Adipocyte (in vitro differentiated cells): Measurements from ENCODE around the gene SCG5.
"Not testable (repeated sequence)": the region's sequence is repeated elsewhere in the genome, so short reads cannot be mapped to it uniquely, and the experiment has no call there.

Experiments used
- DNase-seq: peaks from one replicate; pipeline ENCODE4 v3.0.0-alpha.2; 2015; ENCODE audit warnings: low read depth
- H3K27me3 ChIP-seq: replicated peaks from 2 replicates; pipeline ENCODE4 v1.7.0; 2013; ENCODE audit warnings: mild to moderate bottlenecking, low read length, moderate library complexity; ENCODE audit not compliant: control insufficient read depth, insufficient read depth
- H3K36me3 ChIP-seq: 2 replicates; pipeline ENCODE4 v1.7.0; 2013; ENCODE audit warnings: low read length, mild to moderate bottlenecking, moderate library complexity; ENCODE audit not compliant: control insufficient read depth, insufficient read depth, severe bottlenecking
- H3K4me1 ChIP-seq: 2 replicates; pipeline ENCODE4 v1.7.0; 2013; ENCODE audit warnings: mild to moderate bottlenecking, low read length, moderate library complexity; ENCODE audit not compliant: control insufficient read depth, insufficient read depth
- H3K4me3 ChIP-seq: 2 replicates; pipeline ENCODE4 v1.7.0; 2013; ENCODE audit warnings: mild to moderate bottlenecking, low read length, moderate library complexity
- H3K9ac ChIP-seq: 2 replicates; pipeline ENCODE4 v1.7.0; 2013; ENCODE audit warnings: mild to moderate bottlenecking, low read length, moderate library complexity
- H3K9me3 ChIP-seq: 2 replicates; pipeline ENCODE4 v1.7.0; 2013; ENCODE audit warnings: mild to moderate bottlenecking, low read length, moderate library complexity; ENCODE audit not compliant: control insufficient read depth

SCG5 gene, protein sequence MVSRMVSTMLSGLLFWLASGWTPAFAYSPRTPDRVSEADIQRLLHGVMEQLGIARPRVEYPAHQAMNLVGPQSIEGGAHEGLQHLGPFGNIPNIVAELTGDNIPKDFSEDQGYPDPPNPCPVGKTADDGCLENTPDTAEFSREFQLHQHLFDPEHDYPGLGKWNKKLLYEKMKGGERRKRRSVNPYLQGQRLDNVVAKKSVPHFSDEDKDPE

GRCh38 chr15:32641517-32642059 is at the start of gene SCG5:
Gene SCG5 (plus strand): TSS chr15:32641710. CDS start chr15:32643593, 1,883 bp downstream.
- Histone ChIP-seq H3K9ac (no peak within 1 kb of the TSS), H3K4me1 (no peaks in the 10 kb centered on the region), H3K4me3 (peak within 1 kb of the TSS; percentile 71), H3K27me3 (no peaks in the 10 kb centered on the region), H3K36me3 (peaks cover under 1% of the 10 kb centered on the region), H3K9me3 (no peaks in the 10 kb centered on the region)
- DNase-seq: no peak

- H3K4me1 ChIP-seq, H3K36me3 ChIP-seq, H3K9ac ChIP-seq: not testable (repeated sequence)
Observed at GRCh38 chr15:32593151-32593550, 48.4 kb upstream of the SCG5 start, which contains the start of gene GOLGA8N. Gene GOLGA8N (plus strand): TSS chr15:32593456.

DNA sequence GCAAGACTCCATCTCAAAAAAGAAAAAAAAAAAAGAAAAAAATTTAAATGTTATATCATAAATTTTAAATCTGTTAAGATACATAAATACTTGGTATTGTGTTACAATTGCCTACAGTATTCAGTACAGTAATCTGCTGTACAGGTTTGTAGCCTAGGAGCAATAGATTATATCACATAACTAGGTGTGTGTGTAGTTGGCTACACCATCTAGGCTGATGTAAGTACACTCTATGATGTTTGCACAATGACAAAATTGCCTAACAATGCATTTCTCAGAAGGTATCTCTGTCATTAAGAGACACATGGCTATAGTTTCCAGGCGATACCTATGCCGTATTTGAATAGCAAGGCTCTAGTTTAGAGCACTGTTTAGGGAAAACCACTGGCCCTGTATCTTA is 32.0 kb upstream of the SCG5 start:
- H3K9ac ChIP-seq, DNase-seq, H3K4me1 ChIP-seq, H3K27me3 ChIP-seq, H3K36me3 ChIP-seq, H3K9me3 ChIP-seq, H3K4me3 ChIP-seq: not testable (repeated sequence)

More at GRCh38 chr15:32593151-32593550, 48.4 kb upstream of the SCG5 start, which contains the start of gene GOLGA8N:
- not testable (repeated sequence) for DNase-seq, H3K9me3 ChIP-seq, H3K27me3 ChIP-seq, H3K4me3 ChIP-seq

- H3K9ac ChIP-seq, H3K9me3 ChIP-seq, H3K4me1 ChIP-seq, H3K27me3 ChIP-seq, H3K36me3 ChIP-seq, H3K4me3 ChIP-seq: not testable (repeated sequence)
- DNase-seq: peak; percentile 59
Observed at GRCh38 chr15:32610719-32611118, 30.8 kb upstream of the SCG5 start.

DNA sequence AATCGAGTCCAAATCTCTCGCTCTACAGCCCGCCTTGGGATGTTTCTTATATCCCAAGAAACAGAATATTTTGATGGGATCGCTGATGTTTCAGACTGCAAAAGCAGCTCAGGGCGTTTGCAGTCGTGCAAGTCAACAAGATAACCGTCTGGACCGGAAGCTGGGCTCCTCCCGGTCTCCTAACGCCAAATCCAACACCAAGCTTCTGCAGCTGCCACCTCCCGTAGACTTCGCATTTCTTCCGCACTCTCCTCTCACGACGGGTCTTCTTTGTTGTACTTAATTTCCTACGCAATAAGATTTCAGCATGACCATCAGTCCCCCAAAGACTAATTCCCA is 26.8 kb upstream of the SCG5 start:
- not testable (repeated sequence) for H3K9me3 ChIP-seq, H3K27me3 ChIP-seq, DNase-seq, H3K36me3 ChIP-seq, H3K4me1 ChIP-seq
- peak overlapping the region; percentile 80 for H3K4me3 ChIP-seq
- H3K9ac ChIP-seq: peak overlapping the region; percentile 89

GRCh38 chr15:32615051-32615870 is 26.2 kb upstream of the SCG5 start, which contains the start of gene ARHGAP11A:
Gene ARHGAP11A (plus strand): TSS chr15:32615504. CDS start chr15:32616212, 708 bp downstream.
- not testable (repeated sequence) for H3K9me3 ChIP-seq, H3K4me1 ChIP-seq, H3K27me3 ChIP-seq, H3K36me3 ChIP-seq
- DNase-seq: peak; percentile 89
- Histone ChIP-seq H3K9ac (peak within 1 kb of the TSS; percentile 89), H3K4me3 (peak within 1 kb of the TSS; percentile 80)

- H3K9me3 ChIP-seq, H3K27me3 ChIP-seq, H3K4me1 ChIP-seq, H3K36me3 ChIP-seq: not testable (repeated sequence)
- H3K4me3 ChIP-seq: peak overlapping the region; percentile 80
- H3K9ac ChIP-seq: peak overlapping the region; percentile 61
- peak; percentile 25 for DNase-seq
Observed at GRCh38 chr15:32615871-32616426, 25.6 kb upstream of the SCG5 start.

- Histone ChIP-seq H3K4me1 (no peaks in the 10 kb centered on the region), H3K27me3 (no peaks in the 10 kb centered on the region), H3K9me3 (no peaks in the 10 kb centered on the region), H3K36me3 (peaks cover 5% of the 10 kb centered on the region), H3K9ac (no peak overlapping the region), H3K4me3 (no peak overlapping the region)
- no peak for DNase-seq
Observed at GRCh38 chr15:32636410-32636809, 5.1 kb upstream of the SCG5 start.

- peaks cover 5% of the 10 kb centered on the region for H3K36me3 ChIP-seq
- no peak overlapping the region for H3K9ac ChIP-seq
- H3K4me1 ChIP-seq: no peaks in the 10 kb centered on the region
- no peaks in the 10 kb centered on the region for H3K9me3 ChIP-seq
- H3K4me3 ChIP-seq: no peak overlapping the region
- no peak for DNase-seq
- H3K27me3 ChIP-seq: no peaks in the 10 kb centered on the region
Observed at GRCh38 chr15:32636908-32637567, 4.5 kb upstream of the SCG5 start.

DNA sequence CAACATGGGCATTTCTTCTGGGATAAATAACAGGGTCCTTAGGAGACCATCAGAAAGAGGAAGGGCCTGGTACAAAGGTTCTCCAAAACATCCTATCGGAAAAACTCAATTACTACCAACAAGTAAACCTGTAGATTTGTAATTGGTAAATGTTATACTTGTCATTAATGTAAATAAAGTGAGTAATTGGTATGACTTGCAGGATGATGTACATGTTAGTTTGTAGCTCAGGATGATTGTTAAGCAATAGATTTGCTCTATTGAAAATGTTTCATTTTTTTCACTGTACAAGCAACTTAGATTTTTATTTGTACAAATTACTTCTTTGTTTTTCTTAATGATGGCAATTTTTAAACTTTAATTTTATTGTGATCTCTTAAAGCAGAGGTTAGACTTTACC is 3.8 kb upstream of the SCG5 start:
- no peak overlapping the region for H3K9ac ChIP-seq
- no peak for DNase-seq
- peaks cover 5% of the 10 kb centered on the region for H3K36me3 ChIP-seq
- no peaks in the 10 kb centered on the region for H3K9me3 ChIP-seq
- no peaks in the 10 kb centered on the region for H3K27me3 ChIP-seq
- no peak overlapping the region for H3K4me3 ChIP-seq
- H3K4me1 ChIP-seq: no peaks in the 10 kb centered on the region
